ENCODE measurements around the gene LINGO3. TPM values are rescaled to one million over a fixed set of nuclear protein-coding genes. Genes with fewer than 3 reads are reported as not detected.

Gene LINGO3
- total RNA-seq, 1 donor: not detected

GRCh38 chr19:2344381-2344870, 36.5 kb upstream of the LINGO3 start:
- no peak overlapping the region for H3K27ac ChIP-seq (ENCODE audit: low read depth, low read length)
- H3K4me1 ChIP-seq (ENCODE audit: insufficient read depth, low read length): no peaks in the 10 kb centered on the region
- H3K4me2 ChIP-seq (ENCODE audit: insufficient read depth, low read length): no peak overlapping the region
- H3K9me3 ChIP-seq (ENCODE audit: low read depth, low read length): no peaks in the 10 kb centered on the region
- no peak for TF ChIP-seq CTCF (IDR thresholded peaks at IDR 0.05; ENCODE audit: extremely low read depth, low read depth, low read length)
- peaks cover 22% of the 10 kb centered on the region for H3K36me3 ChIP-seq (ENCODE audit: insufficient read depth, low read length)
- no peaks in the 10 kb centered on the region for H3K27me3 ChIP-seq (ENCODE audit: insufficient read depth, low read length)
- H4K20me1 ChIP-seq (ENCODE audit: insufficient read depth, low read length): no peaks in the 10 kb centered on the region
- no peak overlapping the region for H2AFZ ChIP-seq (ENCODE audit: low read length)
- DNase-seq (ENCODE audit: insufficient read length, low spot score, missing footprints): no peak
- H3K79me2 ChIP-seq (ENCODE audit: insufficient read depth, low read length): no peaks in the 10 kb centered on the region
- H3K4me3 ChIP-seq (ENCODE audit: insufficient read depth, low read length): no peak overlapping the region

- Histone ChIP-seq H3K4me3 (ENCODE audit: insufficient read depth, low read length) (no peak overlapping the region), H4K20me1 (ENCODE audit: insufficient read depth, low read length) (no peaks in the 10 kb centered on the region), H3K4me1 (ENCODE audit: insufficient read depth, low read length) (no peaks in the 10 kb centered on the region), H3K27me3 (ENCODE audit: insufficient read depth, low read length) (no peaks in the 10 kb centered on the region), H3K4me2 (ENCODE audit: insufficient read depth, low read length) (no peak overlapping the region), H2AFZ (ENCODE audit: low read length) (no peak overlapping the region), H3K36me3 (ENCODE audit: insufficient read depth, low read length) (peaks cover 16% of the 10 kb centered on the region), H3K79me2 (ENCODE audit: insufficient read depth, low read length) (peaks cover under 1% of the 10 kb centered on the region), H3K27ac (ENCODE audit: low read depth, low read length) (no peak overlapping the region), H3K9me3 (ENCODE audit: low read depth, low read length) (no peaks in the 10 kb centered on the region)
- DNase-seq (ENCODE audit: insufficient read length, low spot score, missing footprints): no peak
- no peak for TF ChIP-seq CTCF (IDR thresholded peaks at IDR 0.05; ENCODE audit: extremely low read depth, low read depth, low read length)
Measured at GRCh38 chr19:2343289-2343982, 35.5 kb upstream of the LINGO3 start.

- Histone ChIP-seq H3K9me3 (ENCODE audit: low read depth, low read length) (no peaks in the 10 kb centered on the region), H3K4me1 (ENCODE audit: insufficient read depth, low read length) (no peaks in the 10 kb centered on the region), H2AFZ (ENCODE audit: low read length) (no peak overlapping the region), H3K4me3 (ENCODE audit: insufficient read depth, low read length) (no peak overlapping the region), H3K36me3 (ENCODE audit: insufficient read depth, low read length) (peaks cover 15% of the 10 kb centered on the region), H3K27me3 (ENCODE audit: insufficient read depth, low read length) (no peaks in the 10 kb centered on the region), H3K4me2 (ENCODE audit: insufficient read depth, low read length) (no peak overlapping the region), H3K79me2 (ENCODE audit: insufficient read depth, low read length) (peaks cover 7% of the 10 kb centered on the region), H3K27ac (ENCODE audit: low read depth, low read length) (no peak overlapping the region), H4K20me1 (ENCODE audit: insufficient read depth, low read length) (no peaks in the 10 kb centered on the region)
- TF ChIP-seq CTCF (IDR thresholded peaks at IDR 0.05; ENCODE audit: extremely low read depth, low read depth, low read length): no peak
- DNase-seq (ENCODE audit: insufficient read length, low spot score, missing footprints): no peak
Measured at GRCh38 chr19:2342656-2343288, 34.8 kb upstream of the LINGO3 start.

- H3K36me3 ChIP-seq (ENCODE audit: insufficient read depth, low read length): peaks cover 15% of the 10 kb centered on the region
- no peak for TF ChIP-seq CTCF (IDR thresholded peaks at IDR 0.05; ENCODE audit: extremely low read depth, low read depth, low read length)
- no peak overlapping the region for H3K4me3 ChIP-seq (ENCODE audit: insufficient read depth, low read length)
- H3K27me3 ChIP-seq (ENCODE audit: insufficient read depth, low read length): no peaks in the 10 kb centered on the region
- H3K4me1 ChIP-seq (ENCODE audit: insufficient read depth, low read length): no peaks in the 10 kb centered on the region
- peaks cover 14% of the 10 kb centered on the region for H3K79me2 ChIP-seq (ENCODE audit: insufficient read depth, low read length)
- H3K9me3 ChIP-seq (ENCODE audit: low read depth, low read length): no peaks in the 10 kb centered on the region
- H2AFZ ChIP-seq (ENCODE audit: low read length): no peak overlapping the region
- H3K27ac ChIP-seq (ENCODE audit: low read depth, low read length): no peak overlapping the region
- H3K4me2 ChIP-seq (ENCODE audit: insufficient read depth, low read length): no peak overlapping the region
- no peaks in the 10 kb centered on the region for H4K20me1 ChIP-seq (ENCODE audit: insufficient read depth, low read length)
- no peak for DNase-seq (ENCODE audit: insufficient read length, low spot score, missing footprints)
Measured at GRCh38 chr19:2341982-2342381, 34.0 kb upstream of the LINGO3 start.

Measured in osteoblast (primary cell).